ENCODE measurements around the gene FITM1.
"Not testable (repeated sequence)": the region's sequence is repeated elsewhere in the genome, so short reads cannot be mapped to it uniquely, and the experiment has no call there.

Gene FITM1

DNA sequence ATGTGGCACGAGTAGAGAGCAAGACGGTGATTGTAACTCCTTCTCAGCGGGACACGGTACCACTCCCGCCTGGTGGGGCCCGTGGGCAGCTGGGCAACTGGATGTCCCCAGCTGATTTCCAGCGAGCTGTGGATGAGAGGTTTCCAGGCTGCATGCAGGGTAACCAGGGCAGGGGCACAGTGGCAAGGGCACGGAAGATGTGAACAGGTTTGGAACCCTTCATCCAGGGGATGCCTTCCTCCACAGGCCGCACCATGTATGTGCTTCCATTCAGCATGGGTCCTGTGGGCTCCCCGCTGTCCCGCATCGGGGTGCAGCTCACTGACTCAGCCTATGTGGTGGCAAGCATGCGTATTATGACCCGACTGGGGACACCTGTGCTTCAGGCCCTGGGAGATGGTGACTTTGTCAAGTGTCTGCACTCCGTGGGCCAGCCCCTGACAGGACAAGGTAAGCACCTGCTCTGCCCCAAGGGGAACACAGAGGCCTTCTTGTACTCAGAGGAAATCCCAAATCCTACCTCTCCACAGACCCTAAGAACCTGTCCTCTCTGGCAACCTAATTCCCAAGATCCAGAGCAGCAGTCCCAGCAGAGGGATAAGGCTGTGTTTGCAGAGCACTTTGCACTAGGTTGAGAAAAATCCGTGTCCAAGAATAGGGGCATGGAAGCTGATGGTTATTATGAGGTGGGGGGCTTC, 32.1 kb upstream of the FITM1 start:
- DNase-seq (ENCODE audit: low read depth), result no peak

DNA sequence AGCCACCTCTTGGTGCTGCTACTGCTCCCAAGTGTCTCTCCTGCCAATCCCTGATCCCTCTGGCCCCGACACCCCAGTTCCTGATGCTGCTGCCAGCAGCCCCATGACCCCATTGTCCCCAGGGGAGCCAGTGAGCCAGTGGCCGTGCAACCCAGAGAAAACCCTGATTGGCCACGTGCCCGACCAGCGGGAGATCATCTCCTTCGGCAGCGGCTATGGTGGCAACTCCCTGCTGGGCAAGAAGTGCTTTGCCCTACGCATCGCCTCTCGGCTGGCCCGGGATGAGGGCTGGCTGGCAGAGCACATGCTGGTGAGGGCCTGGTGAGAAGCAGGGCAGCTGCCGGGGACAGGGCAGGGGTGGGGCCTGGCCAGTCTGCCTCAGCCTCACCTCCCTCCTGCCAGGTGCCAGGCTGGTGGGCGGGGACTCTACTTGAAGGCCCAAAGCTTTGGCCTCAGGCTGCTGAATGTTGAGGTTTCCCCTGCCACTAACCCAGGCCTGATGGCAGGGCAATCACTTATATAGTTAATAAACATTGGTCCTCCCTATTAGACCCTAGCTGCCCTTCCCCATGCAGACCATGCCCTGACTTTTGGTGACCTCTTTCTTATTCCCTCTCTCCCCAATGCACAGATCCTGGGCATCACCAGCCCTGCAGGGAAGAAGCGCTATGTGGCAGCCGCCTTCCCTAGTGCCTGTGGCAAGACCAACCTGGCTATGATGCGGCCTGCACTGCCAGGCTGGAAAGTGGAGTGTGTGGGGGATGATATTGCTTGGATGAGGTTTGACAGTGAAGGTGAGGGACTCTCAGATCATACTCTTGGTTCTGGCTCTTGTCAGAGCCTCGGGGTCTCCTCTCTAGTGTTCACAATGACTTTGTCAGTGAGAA, 31.3 kb upstream of the FITM1 start:
- DNase-seq (ENCODE audit: low read depth), result no peak

DNA sequence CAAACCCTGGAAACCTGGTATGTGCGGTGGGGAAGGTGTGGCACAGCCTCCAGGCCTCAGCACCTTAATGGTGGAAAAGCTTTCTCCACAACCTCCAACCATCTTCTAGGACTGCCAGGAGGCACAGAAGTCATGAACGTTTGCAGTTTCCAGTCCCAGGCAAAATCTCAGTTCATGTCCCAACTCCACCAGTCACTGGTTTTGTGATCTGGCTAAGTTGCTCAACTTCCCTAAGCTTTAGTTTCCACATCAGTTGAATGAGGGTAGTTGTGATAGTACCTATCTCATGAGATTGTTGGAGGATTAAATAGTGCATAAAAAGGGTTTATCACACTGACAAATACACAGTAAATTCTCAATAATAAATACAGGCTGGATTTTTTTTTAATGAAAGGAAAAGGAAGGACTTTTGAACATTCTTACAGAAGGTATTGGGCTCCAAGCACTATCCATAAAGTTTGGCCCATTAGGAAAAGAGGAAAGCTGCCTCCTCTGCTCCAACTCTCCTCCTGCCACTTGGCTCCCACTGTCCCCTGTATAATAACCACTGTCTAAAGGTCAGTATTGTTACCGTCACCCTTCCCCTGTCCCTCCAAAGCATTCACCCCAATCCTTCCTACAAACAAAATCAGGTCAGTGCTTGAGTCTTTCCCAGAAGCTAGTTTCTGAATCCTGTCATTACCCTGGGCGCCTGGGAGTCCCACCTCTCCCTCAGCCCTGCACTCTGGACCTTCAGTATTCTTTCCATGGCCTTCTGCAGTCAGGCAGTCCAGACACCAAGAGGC, 30.1 kb upstream of the FITM1 start:
- no peak for DNase-seq (ENCODE audit: low read depth)

DNA sequence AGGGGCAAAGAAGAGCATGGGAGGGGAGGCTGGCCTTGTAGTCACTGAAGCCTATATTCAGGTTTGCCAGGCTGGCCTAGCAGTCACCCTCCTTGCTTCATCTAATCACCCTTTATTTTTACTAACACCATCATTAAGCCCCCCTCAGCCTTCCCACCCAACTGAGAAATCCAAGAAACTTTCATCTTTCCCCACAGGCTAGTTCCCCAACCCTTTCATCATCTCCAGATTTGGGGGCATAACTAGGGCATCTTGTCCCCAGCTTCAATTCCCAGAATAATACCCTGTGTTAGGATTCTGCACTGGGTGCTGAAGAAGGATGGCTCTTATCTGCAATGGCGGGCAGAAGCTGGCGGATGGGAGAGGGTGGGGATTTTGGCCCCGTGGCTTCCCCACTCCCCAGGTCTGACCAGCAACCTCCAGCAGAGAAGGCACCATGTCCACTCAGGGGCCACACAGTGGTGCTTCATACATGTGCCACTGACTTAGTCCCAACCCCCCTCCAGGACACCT, 29.4 kb upstream of the FITM1 start:
- DNase-seq (ENCODE audit: low read depth), result no peak

DNA sequence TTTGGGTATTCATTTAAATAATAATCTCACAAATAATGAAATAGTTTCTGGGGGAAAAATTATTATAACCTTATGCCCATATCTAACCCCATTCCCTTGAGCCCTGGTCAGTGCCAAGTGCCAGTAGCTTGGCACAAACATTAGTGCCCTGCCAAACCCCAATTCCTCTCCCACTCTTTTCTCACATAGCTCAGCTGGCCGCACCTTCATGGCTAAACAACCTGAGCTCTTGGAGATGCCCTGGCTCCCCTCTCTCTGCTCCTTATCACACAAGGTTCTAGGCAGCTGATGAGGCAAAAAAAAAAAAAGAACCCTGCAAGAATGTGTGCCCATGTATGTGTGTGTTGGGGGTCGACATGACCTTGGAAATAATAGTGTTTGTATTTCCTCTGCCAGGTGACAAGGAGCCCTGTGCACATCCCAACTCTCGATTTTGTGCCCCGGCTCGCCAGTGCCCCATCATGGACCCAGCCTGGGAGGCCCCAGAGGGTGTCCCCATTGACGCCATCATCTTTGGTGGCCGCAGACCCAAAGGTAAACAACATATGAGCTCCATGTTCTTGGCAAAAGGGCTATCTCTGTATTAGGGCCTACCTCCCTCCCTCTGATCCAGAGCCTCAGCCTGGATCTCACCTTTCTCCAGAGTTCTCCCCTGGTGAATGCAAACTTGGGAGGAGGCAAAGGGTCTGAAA, 28.0 kb upstream of the FITM1 start:
- DNase-seq (ENCODE audit: low read depth), result no peak

DNA sequence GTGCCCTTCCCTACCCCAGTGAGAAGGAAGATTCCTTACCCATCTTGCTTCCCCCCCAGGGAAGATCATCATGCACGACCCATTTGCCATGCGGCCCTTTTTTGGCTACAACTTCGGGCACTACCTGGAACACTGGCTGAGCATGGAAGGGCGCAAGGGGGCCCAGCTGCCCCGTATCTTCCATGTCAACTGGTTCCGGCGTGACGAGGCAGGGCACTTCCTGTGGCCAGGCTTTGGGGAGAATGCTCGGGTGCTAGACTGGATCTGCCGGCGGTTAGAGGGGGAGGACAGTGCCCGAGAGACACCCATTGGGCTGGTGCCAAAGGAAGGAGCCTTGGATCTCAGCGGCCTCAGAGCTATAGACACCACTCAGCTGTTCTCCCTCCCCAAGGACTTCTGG, 27.0 kb upstream of the FITM1 start:
- no peak for DNase-seq (ENCODE audit: low read depth)

DNA sequence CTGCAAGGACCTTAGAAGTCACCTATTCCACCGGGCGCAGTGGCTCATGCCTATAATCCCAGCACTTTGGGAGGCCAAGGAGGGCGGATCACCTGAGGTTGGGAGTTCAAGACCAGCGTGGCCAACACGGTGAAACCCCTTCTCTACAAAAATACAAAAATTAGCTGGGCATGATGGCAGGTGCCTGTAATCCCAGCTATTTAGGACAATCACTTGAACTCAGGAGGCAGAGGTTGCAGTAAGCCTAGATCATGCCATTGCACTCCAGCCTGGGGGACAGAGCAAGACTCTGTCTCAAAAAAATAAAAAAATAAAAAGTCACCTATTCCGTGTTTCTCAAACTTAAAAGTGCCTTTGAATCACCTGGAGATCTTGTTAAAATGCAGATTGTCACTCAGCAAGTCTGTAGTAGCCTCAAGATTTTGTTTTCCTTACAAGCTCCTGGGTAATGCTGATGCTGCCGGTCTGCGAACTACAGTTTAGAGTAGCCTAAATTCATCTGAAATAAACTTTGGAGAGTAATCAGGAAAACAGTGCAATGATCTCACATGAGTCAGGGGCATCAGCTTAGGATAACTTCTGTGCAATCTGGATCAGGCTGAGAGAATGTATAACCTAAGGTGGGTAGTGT, 24.7 kb upstream of the FITM1 start:
- DNase-seq (ENCODE audit: low read depth), result not testable (repeated sequence)

DNA sequence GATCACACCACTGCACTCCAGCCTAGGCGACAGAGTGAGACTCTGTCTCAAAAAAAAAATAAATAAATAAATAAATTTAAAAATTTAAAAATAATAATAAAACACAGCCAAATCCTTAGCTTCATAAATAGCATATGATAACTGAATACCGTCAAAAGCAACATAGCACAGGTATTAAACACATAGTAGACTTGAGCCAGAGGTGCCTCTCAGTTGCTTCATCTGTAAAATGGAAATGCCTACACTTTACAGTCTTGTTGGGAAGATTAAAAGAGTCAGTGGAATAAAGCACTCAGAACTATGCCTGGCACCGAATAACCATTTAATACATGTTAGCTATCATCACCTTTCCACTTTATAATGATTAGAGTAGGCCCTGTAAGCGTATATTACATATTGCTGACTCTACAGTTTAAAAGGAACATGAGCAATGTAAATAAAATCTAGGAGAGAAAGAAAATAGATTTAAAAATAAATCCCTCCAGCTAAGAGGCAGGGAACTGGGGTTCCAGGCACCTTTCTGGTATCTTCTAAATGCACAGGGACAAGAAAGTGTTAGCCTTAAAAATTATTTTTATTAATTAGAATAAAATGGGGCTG, 23.7 kb upstream of the FITM1 start:
- no peak for DNase-seq (ENCODE audit: low read depth)

DNA sequence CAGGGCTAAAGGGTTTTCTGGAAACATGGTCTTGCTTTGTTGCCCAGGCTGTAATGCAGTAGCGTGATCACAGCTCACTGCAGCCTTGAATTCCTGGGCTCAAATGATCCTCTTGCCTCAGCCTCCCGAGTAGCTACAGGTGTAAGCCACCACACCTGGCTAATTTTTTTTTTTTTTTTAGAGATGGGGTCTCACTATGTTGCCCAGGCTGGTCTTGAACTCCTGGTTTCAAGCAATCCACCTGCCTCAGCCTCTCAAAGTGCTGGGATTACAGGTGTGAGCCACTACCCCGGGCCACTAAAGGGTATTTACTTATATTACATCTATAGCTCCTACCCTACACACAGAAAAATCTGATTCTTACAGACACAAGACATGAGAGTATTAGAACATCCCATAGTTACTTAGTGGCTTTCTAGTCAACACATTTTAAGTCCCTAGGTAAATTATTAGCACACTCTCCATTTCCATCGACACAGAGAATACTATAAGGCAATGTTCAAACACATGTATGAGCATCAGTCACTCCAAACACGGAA, 22.1 kb upstream of the FITM1 start:
- no peak for DNase-seq (ENCODE audit: low read depth)

DNA sequence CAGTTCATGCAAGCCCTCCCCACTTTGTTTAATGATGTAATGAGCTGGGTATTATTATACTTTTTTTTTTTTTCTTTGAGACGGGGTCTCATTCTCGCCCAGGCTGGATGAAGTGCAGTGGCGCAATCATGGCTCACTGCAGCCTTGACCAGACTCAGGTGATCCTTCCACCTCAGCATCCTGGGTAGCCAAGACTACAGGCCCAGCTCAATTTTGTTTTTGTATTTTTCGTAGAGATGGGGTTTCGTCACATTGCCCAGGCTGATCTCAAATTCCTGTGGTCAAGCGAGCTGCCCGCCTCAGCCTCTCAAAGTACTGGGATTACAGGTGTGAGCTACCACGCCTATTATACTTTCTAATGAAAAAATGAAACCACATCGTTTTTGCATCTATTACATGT, 20.4 kb upstream of the FITM1 start:
- DNase-seq (ENCODE audit: low read depth), result no peak

DNA sequence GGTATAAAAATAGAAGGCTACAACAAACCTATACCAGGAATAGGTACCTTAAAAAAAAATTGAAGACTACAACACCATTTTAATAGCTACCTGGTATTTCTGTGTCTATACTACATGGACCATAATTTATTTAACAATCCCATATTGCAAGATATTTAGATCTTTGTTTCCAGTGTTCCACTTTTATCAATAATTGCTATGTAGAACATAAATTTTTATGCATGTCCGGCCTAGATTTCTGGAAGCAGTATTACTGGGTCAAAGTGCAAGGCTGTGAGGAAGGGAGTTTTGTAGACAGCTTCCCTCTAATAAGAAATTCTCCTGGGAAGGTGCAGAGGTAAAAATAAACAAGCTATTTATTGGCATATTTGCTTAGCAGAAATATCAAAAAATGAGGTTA, 19.9 kb upstream of the FITM1 start:
- DNase-seq (ENCODE audit: low read depth), result no peak

DNA sequence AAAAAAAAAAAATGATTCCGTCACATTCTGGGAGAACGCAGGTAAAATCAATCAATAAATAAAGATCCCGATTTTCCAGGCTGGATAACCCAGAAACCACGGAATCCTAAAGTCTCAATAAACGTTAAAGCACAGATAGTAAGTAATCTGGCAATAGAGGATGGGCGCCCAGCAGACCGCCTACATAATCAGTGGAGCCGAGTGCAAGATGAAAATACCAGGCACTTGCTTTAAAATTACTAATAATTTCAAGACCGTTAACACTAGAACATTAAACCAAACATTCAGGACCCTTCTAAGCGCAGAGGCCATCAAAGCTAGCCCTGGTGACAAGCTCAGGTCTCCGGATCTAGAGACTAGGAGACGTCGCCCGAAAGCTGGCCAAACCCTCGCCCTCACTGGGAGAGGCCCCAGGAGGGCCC, 17.1 kb upstream of the FITM1 start:
- no peak for DNase-seq (ENCODE audit: low read depth)

DNA sequence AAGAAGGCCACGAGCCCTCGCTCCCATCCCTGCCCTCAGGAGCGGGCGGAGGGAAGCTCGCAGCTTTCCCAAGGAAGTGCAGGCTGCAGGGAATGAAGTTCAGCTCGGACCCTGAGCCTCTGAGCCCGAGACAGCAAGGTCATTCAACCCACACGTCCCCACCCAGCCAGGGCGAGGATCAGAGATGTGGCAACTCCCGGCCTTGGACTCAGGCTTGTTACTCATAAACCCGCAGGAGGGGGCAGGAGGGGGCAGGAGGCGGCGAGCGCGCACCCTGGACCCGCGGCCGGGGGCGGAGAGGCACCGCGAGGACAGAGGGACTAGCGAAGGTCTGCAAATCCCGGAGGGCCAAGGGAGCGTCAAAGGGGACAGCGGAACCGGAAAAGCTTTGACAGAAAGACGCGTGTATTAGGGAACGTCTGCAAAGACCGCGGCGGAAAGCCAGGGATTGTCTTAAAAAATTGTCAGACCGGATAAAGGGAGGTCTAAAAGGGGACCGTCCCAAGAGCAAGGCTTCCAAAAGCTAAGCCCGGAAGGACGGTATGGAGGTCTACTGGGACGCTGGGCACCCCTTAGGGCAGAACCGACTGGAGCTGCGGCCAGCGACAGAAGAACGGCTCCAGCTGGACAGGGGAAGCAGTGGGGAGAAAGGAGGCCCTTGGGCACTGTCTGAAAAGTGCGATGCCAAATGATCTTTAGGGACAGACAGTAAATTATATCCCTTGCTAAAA, 16.5 kb upstream of the FITM1 start:
- DNase-seq (ENCODE audit: low read depth), result peak; percentile 81

DNA sequence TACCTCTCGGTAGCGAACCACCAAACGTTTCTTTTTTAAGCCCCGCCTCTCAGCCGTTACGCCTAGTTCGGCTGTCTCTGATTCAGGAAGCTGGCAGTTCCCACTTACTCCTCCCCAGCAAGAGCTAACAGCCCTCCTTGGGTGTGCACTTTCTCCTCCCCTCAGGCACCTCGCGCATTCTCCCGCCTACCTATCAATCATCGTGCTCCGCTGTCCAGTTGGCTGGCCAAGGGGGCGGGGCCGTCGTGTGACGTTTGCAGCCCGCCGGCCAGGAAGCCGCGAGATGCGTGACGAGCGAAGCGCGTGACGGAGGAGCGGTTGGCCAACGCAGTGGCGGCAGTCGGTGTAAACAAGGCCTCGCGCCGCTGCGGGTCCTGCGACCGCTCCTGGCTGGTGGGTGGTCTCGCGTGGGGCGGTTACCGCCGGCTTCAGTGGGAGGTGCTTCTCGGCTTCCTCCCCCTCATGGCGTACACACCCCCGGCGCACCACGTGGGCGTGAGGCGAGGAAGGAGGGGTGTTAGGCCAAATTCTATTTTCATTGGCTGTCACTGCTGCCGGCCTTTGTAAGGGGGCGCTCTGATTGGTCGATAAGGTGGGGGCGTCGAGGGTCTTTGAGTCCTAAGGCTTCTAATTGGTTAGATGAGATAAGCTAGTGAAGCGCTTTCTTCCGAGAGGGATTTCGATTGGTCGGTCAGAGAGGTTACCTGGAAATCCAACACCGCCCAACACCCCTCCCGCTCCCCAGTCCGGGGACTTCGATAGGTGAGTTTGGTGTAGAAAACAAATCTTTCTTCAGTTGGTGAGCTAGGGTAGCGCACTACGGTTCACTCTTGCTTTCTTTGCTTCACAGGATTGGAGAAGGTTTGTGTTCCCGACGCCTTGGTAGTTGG, 15.7 kb upstream of the FITM1 start, which contains the start of the genes DCAF11 and NRL:
Gene DCAF11 (plus strand): TSS at position 246 of the 890 bp plus-strand sequence. CDS start 818 bp downstream, outside the sequence.
Gene NRL (minus strand): TSS at position 418 of the 890 bp plus-strand sequence. CDS start 32,101 bp downstream, outside the sequence.
- peak; percentile 99 for DNase-seq (ENCODE audit: low read depth)

DNA sequence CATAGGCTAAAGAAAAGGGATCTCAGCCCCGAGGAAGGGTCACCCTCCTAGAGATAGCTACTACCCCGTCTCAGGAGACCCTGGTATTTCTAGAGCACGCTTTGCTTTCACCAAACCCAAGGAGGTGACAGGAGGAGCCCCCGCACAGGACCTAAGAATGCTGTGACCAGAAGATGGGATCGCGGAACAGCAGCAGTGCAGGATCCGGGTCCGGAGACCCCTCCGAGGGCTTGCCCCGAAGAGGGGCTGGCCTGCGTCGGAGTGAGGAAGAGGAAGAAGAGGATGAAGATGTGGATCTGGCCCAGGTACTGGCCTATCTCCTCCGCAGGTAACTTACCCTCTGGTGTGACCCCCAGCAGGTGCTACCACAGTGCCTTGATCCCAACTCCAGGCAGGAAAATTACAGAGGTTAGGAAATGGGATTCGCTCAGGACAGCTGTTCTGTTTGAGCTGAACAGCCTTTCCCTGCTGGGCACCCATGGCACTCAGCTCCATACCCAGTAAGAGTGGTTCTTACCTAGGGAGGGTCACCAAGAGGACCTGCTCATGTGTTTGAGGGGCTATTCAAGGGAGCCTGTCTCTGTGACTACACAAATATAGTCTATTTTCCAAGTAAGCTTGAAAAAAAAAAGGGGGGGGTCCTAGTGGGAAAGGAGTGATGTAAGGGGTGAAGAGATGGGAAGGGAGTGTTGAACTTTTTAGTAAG, 14.9 kb upstream of the FITM1 start:
- DNase-seq (ENCODE audit: low read depth), result no peak

DNA sequence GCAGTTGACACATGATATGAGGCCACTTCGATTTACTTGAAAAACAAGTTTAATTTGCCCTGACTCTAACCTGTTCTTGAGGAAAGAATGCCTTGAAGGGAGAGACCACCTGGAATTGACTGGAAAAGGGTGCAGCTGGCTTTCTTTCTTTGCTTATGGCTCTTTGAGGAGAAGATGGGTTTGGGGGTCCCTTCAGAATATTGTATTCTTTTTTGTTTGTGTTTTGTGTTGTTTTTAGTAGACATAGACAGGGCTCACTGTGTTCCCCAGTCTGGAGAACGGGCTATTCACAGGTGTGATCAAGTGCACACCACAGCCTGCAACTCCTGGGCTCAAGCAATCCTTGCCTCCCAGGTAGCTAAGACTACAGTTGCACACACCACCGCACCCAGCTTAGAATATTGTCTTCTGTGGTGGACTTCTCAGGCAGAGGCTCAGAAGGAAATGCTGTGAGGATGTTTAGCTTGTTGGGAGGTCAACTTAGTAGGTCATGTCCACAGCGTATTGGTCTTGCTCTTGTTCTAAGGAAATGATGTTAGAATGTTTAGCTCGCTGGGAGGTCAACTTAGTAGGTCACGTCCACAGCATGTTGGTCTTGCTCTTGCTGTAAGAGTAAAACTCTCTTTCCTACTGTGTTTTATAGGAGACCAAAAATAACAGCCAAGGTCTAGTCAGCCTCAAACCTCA, 14.2 kb upstream of the FITM1 start:
- DNase-seq (ENCODE audit: low read depth), result no peak

DNA sequence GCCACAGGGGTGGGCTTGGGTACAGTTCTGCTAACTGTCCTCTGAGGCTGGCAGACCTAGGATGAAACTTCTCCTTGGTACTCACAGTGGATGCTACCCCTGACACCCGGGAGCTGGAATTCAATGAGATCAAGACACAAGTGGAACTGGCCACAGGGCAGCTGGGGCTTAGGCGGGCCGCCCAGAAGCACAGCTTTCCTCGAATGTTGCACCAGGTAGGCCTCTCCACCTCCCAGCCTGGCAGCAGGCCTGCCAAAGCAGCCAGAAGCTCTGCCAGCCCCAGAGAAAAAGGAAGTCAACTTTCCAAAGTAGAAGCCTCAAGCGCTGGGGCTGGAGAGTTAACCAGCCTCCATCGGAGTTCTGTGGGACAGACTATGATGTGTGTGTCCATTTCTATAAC, 13.3 kb upstream of the FITM1 start:
- DNase-seq (ENCODE audit: low read depth), result no peak

Measured in stromal cell of bone marrow (primary cell).